ENCODE data around the gene CAMK1D.

DNA sequence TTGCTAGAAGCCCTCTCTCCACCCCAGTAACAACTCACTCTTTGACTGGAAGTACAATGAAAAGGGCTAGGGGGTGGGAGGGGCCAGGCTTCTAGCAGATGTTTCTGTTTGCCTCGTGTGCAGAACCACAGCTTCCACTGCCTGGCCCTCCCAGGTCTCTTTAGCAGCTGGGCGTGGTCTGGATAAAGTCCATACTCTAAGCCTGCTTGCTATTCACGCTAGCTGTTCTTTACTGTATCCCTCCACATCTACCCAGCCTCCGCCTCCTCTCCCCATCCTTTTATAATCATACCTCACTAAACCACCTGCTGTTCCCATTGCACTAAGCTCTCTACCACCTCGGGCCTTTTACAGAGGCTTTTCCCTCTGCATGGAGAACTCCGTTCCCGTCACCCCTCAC lies 288.8 kb downstream of the CAMK1D start:
- TF ChIP-seq, protein P1, sequence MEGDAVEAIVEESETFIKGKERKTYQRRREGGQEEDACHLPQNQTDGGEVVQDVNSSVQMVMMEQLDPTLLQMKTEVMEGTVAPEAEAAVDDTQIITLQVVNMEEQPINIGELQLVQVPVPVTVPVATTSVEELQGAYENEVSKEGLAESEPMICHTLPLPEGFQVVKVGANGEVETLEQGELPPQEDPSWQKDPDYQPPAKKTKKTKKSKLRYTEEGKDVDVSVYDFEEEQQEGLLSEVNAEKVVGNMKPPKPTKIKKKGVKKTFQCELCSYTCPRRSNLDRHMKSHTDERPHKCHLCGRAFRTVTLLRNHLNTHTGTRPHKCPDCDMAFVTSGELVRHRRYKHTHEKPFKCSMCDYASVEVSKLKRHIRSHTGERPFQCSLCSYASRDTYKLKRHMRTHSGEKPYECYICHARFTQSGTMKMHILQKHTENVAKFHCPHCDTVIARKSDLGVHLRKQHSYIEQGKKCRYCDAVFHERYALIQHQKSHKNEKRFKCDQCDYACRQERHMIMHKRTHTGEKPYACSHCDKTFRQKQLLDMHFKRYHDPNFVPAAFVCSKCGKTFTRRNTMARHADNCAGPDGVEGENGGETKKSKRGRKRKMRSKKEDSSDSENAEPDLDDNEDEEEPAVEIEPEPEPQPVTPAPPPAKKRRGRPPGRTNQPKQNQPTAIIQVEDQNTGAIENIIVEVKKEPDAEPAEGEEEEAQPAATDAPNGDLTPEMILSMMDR (IDR thresholded peaks at IDR 0.05): no peak
- no peak for TF ChIP-seq POLR2AphosphoS5 (IDR thresholded peaks at IDR 0.05; ENCODE audit: insufficient read depth in 1 of 2, low read depth in 1 of 2)
